GM10266 (cell line): ENCODE data around the gene TOP2B.

Source experiments
- DNase-seq: peaks from one replicate; pipeline ENCODE4 v3.0.0; 2012; ENCODE audit errors: extremely low spot score
- CTCF ChIP-seq: IDR thresholded peaks from 2 replicates; pipeline ENCODE4 v1.5.1; 2012; ENCODE audit warnings: mild to moderate bottlenecking, low read depth; ENCODE audit not compliant: control insufficient read depth, insufficient read depth; ENCODE audit errors: missing control alignments

TOP2B gene

GRCh38 chr3:25658836-25659235 is 5.9 kb downstream of the TOP2B start:
- DNase-seq: no peak
- TF ChIP-seq CTCF: no peak

GRCh38 chr3:25657293-25657692 is 7.4 kb downstream of the TOP2B start:
- TF ChIP-seq CTCF: no peak

GRCh38 chr3:25655659-25656058 is 9.0 kb downstream of the TOP2B start:
- no peak for TF ChIP-seq CTCF
- no peak for DNase-seq

More at GRCh38 chr3:25657293-25657692, 7.4 kb downstream of the TOP2B start:
- no peak for DNase-seq

DNA sequence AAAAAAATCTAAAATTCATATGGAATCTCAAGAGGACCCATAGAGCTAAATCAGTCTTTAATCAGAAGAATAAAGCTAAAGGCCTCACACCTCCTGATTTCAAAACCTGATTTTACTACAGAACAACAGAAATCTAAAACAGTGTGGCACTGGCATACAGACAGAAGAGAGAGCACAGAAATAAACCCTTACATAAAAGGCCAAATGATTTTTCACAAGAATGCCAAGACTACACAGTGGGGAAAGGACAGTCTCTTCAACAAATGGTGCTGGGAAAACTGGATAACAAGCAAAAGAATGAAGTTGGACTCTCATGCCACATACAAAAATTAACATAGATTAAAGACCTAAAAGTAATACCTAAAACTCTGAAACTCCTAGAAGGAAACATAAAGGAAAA is 10.1 kb downstream of the TOP2B start:
- no peak for TF ChIP-seq CTCF
- no peak for DNase-seq

GRCh38 chr3:25653322-25653721 is 11.4 kb downstream of the TOP2B start:
- no peak for DNase-seq
- TF ChIP-seq CTCF: no peak

DNA sequence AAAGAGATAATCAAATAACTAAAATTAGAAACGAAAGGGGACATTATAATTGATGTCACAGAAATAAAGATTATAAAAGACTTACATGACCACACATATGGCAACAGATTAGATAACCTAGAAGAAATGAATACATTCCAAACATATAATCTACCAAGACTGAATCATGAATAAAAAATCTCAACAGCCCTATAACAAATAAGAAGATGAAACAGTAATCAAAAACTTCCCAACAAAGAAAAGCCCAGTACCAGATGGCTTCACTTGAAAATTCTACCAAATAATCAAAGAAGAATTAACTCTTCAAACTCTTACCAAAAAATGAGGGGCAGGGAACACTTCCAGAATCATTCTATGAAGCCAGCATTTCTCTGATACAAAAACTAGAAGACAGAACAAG is 11.8 kb downstream of the TOP2B start:
- TF ChIP-seq CTCF: no peak
- DNase-seq: no peak

- TF ChIP-seq CTCF: no peak
- no peak for DNase-seq
These were observed 15.5 kb downstream of the TOP2B start for GRCh38 chr3:25648925-25649830.
